Gastroesophageal sphincter (tissue), 4 donors: ENCODE results near the gene EME1. TPM values are rescaled to one million over a fixed set of nuclear protein-coding genes. Genes with fewer than 3 reads are reported as not detected.

Experiments used
- ATAC-seq: fragments of 150-250 bp; one replicate; pipeline ENCODE4 v1.9.1; 2016; ENCODE audit warnings: mild to moderate bottlenecking, moderate library complexity
- H3K27ac ChIP-seq, 4 donors: fragments of 200-600 bp; sonication (generic) in 3 of 4; 1 replicate in 3 of 4; 2 replicates in 1 of 4; pipeline ENCODE4 v1.5.1; 2016 to 2019
- H3K27me3 ChIP-seq: fragments of 200-600 bp; sonication (generic); one replicate; pipeline ENCODE4 v1.5.1; 2019
- H3K36me3 ChIP-seq, 2 donors: fragments of 200-600 bp; sonication (generic); one replicate each; pipeline ENCODE4 v1.5.1; 2019; ENCODE audit warnings: control low read depth in 1 of 2
- H3K4me1 ChIP-seq, 3 donors: fragments of 200-600 bp; sonication (generic); 1 replicate in 2 of 3; 2 replicates in 1 of 3; pipeline ENCODE4 v1.5.1; 2016 to 2019; ENCODE audit warnings: control low read depth in 2 of 3
- H3K4me3 ChIP-seq, 2 donors: fragments of 200-600 bp; sonication (generic); one replicate each; pipeline ENCODE4 v1.5.1; 2019; ENCODE audit warnings: mild to moderate bottlenecking in 1 of 2, moderate library complexity in 1 of 2
- H3K9me3 ChIP-seq, 3 donors: fragments of 200-600 bp; sonication (generic); one replicate each; pipeline ENCODE4 v1.5.1; 2017 to 2019; ENCODE audit warnings: control low read depth in 2 of 3
- EP300 ChIP-seq: sonication (generic); formaldehyde crosslinking; IDR thresholded peaks from one replicate; pipeline ENCODE4 v1.6.1; 2017; ENCODE audit warnings: antibody characterized with exemption, mild to moderate bottlenecking
- POLR2A ChIP-seq, 2 donors: fragments of 450-650 bp; IDR thresholded peaks; one replicate each; pipeline ENCODE4 v1.6.1; 2017; ENCODE audit warnings: antibody characterized with exemption in 2 of 2, mild to moderate bottlenecking in 2 of 2, moderate library complexity in 1 of 2
- POLR2AphosphoS5 ChIP-seq: sonication (generic); formaldehyde crosslinking; IDR thresholded peaks from one replicate; pipeline ENCODE4 v1.6.1; 2017; ENCODE audit warnings: antibody characterized with exemption
- WGBS, 2 donors: methylation state at CpG; one replicate each; pipeline ENCODE4 v1.1.5; 2018; ENCODE audit warnings: low coverage in 1 of 2; 5-methylcytosine and 5-hydroxymethylcytosine counted together
- total RNA-seq, 4 donors: library from RNA; depleted of rRNA; stranded (reverse); fragments of >200 nt; gene quantifications; one replicate each; pipeline ENCODE4 v1.1.0, GENCODE V29; 2016
- TF ChIP-seq, protein P1 (sequence below), 4 experiments: fragments of 200-600 bp in 2 of 4; fragments of 450-650 bp in 2 of 4; sonication (generic) in 1 of 4; IDR thresholded peaks; one replicate each; pipeline ENCODE4 v1.5.1; 2017 to 2019; ENCODE audit warnings: antibody characterized with exemption in 4 of 4, mild to moderate bottlenecking in 2 of 4, moderate library complexity in 2 of 4

Gene EME1
- total RNA-seq, 4 donors from 2014 or later: 0.54 TPM; not detected in 3

DNA sequence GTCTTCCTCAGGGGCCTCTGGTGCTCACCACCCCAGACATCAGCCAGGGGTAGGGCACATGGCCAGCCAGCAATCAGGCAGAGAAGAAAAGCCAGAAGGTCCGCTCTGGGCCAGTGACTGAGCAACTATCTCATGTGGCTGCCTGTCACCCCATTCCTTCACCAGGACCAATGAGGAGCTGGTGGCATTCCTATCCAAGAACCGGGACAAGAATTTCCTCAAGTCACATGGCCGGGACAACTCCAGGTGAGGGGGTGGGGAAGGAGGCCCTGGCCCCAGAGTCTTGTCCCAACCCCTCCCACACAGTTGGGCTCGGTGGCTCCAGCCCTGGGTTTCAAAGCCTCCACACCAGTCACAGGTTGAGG, 17.7 kb upstream of the EME1 start:
- Histone ChIP-seq H3K4me3 (no peak overlapping the region), H3K4me1 (peaks cover 0 to 14% (median 0%) of the 10 kb centered on the region in 3 donors), H3K27ac (no peak overlapping the region), H3K36me3 (peaks cover 0 to 81% of the 10 kb centered on the region in 2 donors), H3K9me3 (no peaks in the 10 kb centered on the region), H3K27me3 (no peaks in the 10 kb centered on the region)
- TF ChIP-seq EP300 (no peak), POLR2AphosphoS5 (no peak), POLR2A (IDR thresholded peaks at IDR 0.05) (no peak)
- TF ChIP-seq, protein P1, sequence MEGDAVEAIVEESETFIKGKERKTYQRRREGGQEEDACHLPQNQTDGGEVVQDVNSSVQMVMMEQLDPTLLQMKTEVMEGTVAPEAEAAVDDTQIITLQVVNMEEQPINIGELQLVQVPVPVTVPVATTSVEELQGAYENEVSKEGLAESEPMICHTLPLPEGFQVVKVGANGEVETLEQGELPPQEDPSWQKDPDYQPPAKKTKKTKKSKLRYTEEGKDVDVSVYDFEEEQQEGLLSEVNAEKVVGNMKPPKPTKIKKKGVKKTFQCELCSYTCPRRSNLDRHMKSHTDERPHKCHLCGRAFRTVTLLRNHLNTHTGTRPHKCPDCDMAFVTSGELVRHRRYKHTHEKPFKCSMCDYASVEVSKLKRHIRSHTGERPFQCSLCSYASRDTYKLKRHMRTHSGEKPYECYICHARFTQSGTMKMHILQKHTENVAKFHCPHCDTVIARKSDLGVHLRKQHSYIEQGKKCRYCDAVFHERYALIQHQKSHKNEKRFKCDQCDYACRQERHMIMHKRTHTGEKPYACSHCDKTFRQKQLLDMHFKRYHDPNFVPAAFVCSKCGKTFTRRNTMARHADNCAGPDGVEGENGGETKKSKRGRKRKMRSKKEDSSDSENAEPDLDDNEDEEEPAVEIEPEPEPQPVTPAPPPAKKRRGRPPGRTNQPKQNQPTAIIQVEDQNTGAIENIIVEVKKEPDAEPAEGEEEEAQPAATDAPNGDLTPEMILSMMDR (IDR thresholded peaks at IDR 0.05): no peak
- ATAC-seq: no peak
- 82% methylated on average over 2 of the region's 4 CpGs; no CpG with 5 or more reads in 1 of the 2 donors for WGBS, 2 donors

DNA sequence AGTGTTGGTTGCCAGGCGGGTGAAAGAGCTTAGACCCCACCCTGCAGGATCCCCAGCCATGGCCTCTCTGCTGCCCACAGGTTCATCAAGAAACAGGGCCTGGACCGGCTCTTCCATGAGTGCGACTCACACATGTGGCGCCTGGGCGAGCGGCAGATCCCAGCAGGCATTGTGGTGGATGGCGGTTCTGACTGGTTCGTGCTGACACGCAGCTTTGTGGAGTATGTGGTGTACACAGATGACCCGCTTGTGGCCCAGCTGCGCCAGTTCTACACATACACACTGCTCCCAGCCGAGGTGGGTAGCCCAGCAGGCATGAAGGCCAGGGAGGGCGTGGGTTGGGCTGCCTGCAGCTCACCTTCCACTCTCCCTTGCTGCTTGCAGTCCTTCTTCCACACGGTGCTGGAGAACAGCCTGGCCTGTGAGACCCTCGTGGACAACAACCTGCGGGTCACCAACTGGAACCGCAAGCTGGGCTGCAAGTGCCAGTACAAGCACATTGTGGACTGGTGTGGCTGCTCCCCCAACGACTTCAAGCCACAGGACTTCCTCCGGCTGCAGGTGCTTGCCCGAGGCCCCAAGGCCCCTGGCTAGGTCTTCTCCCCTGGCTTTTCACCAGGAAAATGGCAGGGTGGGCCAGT, 17.2 kb upstream of the EME1 start:
- Histone ChIP-seq H3K9me3 (no peaks in the 10 kb centered on the region), H3K36me3 (peaks cover 0 to 86% of the 10 kb centered on the region in 2 donors), H3K27ac (no peak overlapping the region), H3K4me3 (no peak overlapping the region), H3K4me1 (peaks cover 0 to 14% (median 0%) of the 10 kb centered on the region in 3 donors), H3K27me3 (no peaks in the 10 kb centered on the region)
- 90% methylated on average over 2 of the region's 20 CpGs; no CpG with 5 or more reads in 1 of the 2 donors for WGBS, 2 donors
- TF ChIP-seq, protein P1 (IDR thresholded peaks at IDR 0.05): no peak
- TF ChIP-seq POLR2A (IDR thresholded peaks at IDR 0.05) (no peak), EP300 (no peak), POLR2AphosphoS5 (no peak)
- ATAC-seq: no peak

DNA sequence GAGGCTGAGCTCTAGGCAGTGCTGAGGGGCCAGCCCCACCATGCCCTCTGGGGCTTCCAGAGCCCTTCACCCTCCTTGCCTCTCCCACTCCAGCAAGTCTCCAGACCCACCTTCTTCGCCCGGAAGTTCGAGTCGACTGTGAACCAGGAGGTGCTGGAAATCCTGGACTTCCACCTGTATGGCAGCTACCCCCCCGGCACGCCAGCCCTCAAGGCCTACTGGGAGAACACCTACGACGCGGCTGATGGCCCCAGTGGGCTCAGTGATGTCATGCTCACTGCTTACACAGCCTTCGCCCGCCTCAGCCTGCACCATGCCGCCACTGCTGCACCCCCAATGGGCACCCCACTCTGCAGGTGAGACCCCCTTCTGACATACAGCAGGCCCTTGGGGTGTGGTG, 16.6 kb upstream of the EME1 start:
- Histone ChIP-seq H3K36me3 (peaks cover 0 to 92% of the 10 kb centered on the region in 2 donors), H3K4me3 (no peak overlapping the region), H3K27ac (no peak overlapping the region), H3K4me1 (peaks cover 0 to 14% (median 0%) of the 10 kb centered on the region in 3 donors), H3K9me3 (no peaks in the 10 kb centered on the region), H3K27me3 (no peaks in the 10 kb centered on the region)
- TF ChIP-seq, protein P1 (IDR thresholded peaks at IDR 0.05): no peak
- no peak for TF ChIP-seq POLR2AphosphoS5
- TF ChIP-seq POLR2A (IDR thresholded peaks at IDR 0.05): no peak
- no peak for TF ChIP-seq EP300
- no CpG with 5 or more reads among the region's 12 CpGs for WGBS, 2 donors
- no peak for ATAC-seq

DNA sequence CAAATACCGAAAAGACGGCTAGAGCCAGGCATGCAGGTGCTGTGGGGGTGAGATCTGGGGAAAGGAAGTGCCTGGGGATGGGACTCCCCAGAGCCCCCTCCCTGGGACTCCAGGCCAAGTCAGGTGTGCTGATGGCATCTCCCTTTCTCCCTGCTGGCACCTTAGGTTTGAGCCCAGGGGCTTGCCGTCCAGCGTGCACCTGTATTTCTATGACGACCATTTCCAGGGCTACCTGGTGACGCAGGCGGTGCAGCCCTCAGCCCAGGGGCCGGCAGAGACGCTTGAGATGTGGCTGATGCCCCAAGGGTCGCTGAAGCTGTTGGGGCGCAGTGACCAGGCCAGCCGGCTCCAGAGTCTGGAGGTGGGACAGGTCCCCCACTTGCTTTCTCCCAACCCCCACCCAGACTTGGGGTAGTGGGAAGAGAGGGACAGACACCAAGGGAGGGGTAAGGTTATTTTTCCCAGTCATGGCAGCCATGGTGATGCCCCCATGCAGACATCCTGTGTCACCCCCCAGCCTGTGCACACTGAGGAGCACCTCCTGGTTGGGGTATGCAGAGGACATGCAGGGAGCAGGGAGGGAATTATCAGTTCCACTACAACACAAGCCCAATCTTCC, 16.0 kb upstream of the EME1 start:
- Histone ChIP-seq H3K27me3 (no peaks in the 10 kb centered on the region), H3K4me1 (peaks cover 0 to 11% (median 0%) of the 10 kb centered on the region in 3 donors), H3K27ac (no peak overlapping the region), H3K36me3 (peaks cover 0 to 93% of the 10 kb centered on the region in 2 donors), H3K4me3 (no peak overlapping the region), H3K9me3 (no peaks in the 10 kb centered on the region)
- no peak for TF ChIP-seq POLR2A (IDR thresholded peaks at IDR 0.05)
- TF ChIP-seq EP300: no peak
- TF ChIP-seq, protein P1 (IDR thresholded peaks at IDR 0.05): no peak
- TF ChIP-seq POLR2AphosphoS5: no peak
- 78% methylated on average over 2 of the region's 12 CpGs; no CpG with 5 or more reads in 1 of the 2 donors for WGBS, 2 donors
- no peak for ATAC-seq

DNA sequence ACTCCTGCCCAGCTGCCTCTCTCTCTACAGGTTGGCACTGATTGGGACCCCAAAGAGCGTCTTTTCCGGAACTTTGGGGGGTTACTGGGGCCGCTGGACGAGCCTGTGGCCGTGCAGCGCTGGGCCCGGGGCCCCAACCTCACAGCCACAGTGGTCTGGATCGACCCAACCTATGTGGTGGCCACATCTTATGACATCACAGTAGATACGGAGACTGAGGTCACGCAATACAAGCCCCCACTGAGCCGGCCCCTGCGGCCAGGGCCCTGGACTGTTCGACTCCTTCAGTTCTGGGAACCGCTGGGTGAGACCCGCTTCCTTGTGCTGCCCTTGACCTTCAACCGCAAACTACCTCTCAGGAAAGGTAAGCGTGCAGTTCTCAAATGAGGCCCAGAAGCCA, 14.9 kb upstream of the EME1 start:
- no peaks in the 10 kb centered on the region for H3K9me3 ChIP-seq
- H3K27ac ChIP-seq: no peak overlapping the region
- H3K4me1 ChIP-seq: peaks cover 0 to 13% (median 5%) of the 10 kb centered on the region in 3 donors
- H3K4me3 ChIP-seq: no peak overlapping the region
- WGBS, 2 donors: 95 to 100% methylated on average over 2 to 3 of the region's 17 CpGs
- no peak for ATAC-seq
- peaks cover 0 to 83% of the 10 kb centered on the region in 2 donors for H3K36me3 ChIP-seq
- H3K27me3 ChIP-seq: no peaks in the 10 kb centered on the region
- TF ChIP-seq POLR2A (IDR thresholded peaks at IDR 0.05) (no peak), POLR2AphosphoS5 (no peak), EP300 (no peak)
- TF ChIP-seq, protein P1 (IDR thresholded peaks at IDR 0.05): no peak
